Neural cell (in vitro differentiated cells): Measurements from ENCODE around the gene MED8. TPM values are rescaled to one million over a fixed set of nuclear protein-coding genes. Genes with fewer than 3 reads are reported as not detected.

Experiments used
- H2AFZ ChIP-seq: fragments of 200-600, 300-800 bp; sonication (generic), shearing (Covaris generic); 2 replicates; pipeline ENCODE4 v1.6.0; 2014; ENCODE audit warnings: low read depth, mild to moderate bottlenecking, antibody characterized with exemption, low read length, moderate library complexity
- H3F3A ChIP-seq: fragments of 200-600 bp; shearing (Covaris generic); 2 replicates; pipeline ENCODE4 v1.6.1; 2016; ENCODE audit warnings: mild to moderate bottlenecking, moderate library complexity, mixed read lengths, antibody characterized with exemption, low read length; ENCODE audit not compliant: insufficient read depth, poor library complexity, severe bottlenecking
- H3K27ac ChIP-seq: fragments of 200-600, 300-800 bp; sonication (generic), shearing (Covaris generic); 2 replicates; pipeline ENCODE4 v1.5.1; 2014; ENCODE audit warnings: mild to moderate bottlenecking, low read length, moderate library complexity
- H3K27me3 ChIP-seq: fragments of 300-800, 200-600 bp; sonication (generic), shearing (Covaris generic); 2 replicates; pipeline ENCODE4 v1.6.0; 2014; ENCODE audit warnings: mild to moderate bottlenecking, low read depth, low read length, moderate library complexity; ENCODE audit not compliant: insufficient read depth
- H3K36me3 ChIP-seq: fragments of 300-800, 200-600 bp; sonication (generic), shearing (Covaris generic); 2 replicates; pipeline ENCODE4 v1.5.1; 2014; ENCODE audit warnings: mild to moderate bottlenecking, antibody characterized with exemption, low read length, moderate library complexity; ENCODE audit not compliant: insufficient read depth
- H3K4me2 ChIP-seq: fragments of 300-800, 200-600 bp; sonication (generic), shearing (Covaris generic); 2 replicates; pipeline ENCODE4 v1.6.0; 2014; ENCODE audit warnings: mild to moderate bottlenecking, low read length
- H3K4me3 ChIP-seq: fragments of 300-800, 200-600 bp; sonication (generic), shearing (Covaris generic); 2 replicates; pipeline ENCODE4 v1.5.1; 2014; ENCODE audit warnings: mild to moderate bottlenecking, low read length, moderate library complexity
- H3K79me2 ChIP-seq: fragments of 200-600 bp; shearing (Covaris generic); replicated peaks from 2 replicates; pipeline ENCODE4 v1.6.0; 2014; ENCODE audit warnings: mild to moderate bottlenecking, low read length, moderate library complexity; ENCODE audit not compliant: insufficient read depth
- H3K9ac ChIP-seq: fragments of 300-800, 200-600 bp; sonication (generic), shearing (Covaris generic); 2 replicates; pipeline ENCODE4 v1.6.1; 2016; ENCODE audit warnings: mild to moderate bottlenecking, low read length, mixed read lengths
- H3K9me2 ChIP-seq: fragments of 200-600 bp; shearing (Covaris generic); 2 replicates; pipeline ENCODE4 v1.6.1; 2016; ENCODE audit warnings: mild to moderate bottlenecking, low read length, mixed read lengths; ENCODE audit not compliant: insufficient read depth
- H3K9me3 ChIP-seq: fragments of 200-600, 300-800 bp; sonication (generic), shearing (Covaris generic); 2 replicates; pipeline ENCODE4 v1.6.1; 2016; ENCODE audit warnings: mild to moderate bottlenecking, mixed run types, low read length, moderate library complexity, mixed read lengths
- H4K20me1 ChIP-seq: fragments of 200-600 bp; shearing (Covaris generic); 2 replicates; pipeline ENCODE4 v1.6.1; 2016; ENCODE audit warnings: mild to moderate bottlenecking, mixed run types; ENCODE audit not compliant: insufficient read depth
- EP300 ChIP-seq: fragments of 450-650 bp; conservative IDR thresholded peaks from 2 replicates; pipeline ENCODE4 v1.6.1; 2014; ENCODE audit warnings: antibody characterized with exemption, mild to moderate bottlenecking, moderate library complexity; ENCODE audit not compliant: poor library complexity, severe bottlenecking
- EZH2 ChIP-seq: fragments of 200-600, 300-800 bp; shearing (Covaris generic), sonication (generic); IDR thresholded peaks from 2 replicates; pipeline ENCODE4 v1.6.1; 2014; ENCODE audit warnings: antibody characterized with exemption, low read length, borderline replicate concordance, mild to moderate bottlenecking; ENCODE audit not compliant: insufficient read depth, poor library complexity, severe bottlenecking
- MXI1 ChIP-seq: fragments of 450-650 bp; conservative IDR thresholded peaks from 2 replicates; pipeline ENCODE4 v1.6.1; 2014; ENCODE audit warnings: antibody characterized with exemption, mild to moderate bottlenecking; ENCODE audit not compliant: poor library complexity, severe bottlenecking
- POLR2AphosphoS5 ChIP-seq: IDR thresholded peaks from 2 replicates; pipeline ENCODE4 v1.6.1; 2012
- RAD21 ChIP-seq: fragments of 450-650 bp; conservative IDR thresholded peaks from 2 replicates; pipeline ENCODE4 v1.6.1; 2014; ENCODE audit warnings: antibody characterized with exemption, mild to moderate bottlenecking, moderate library complexity
- SMC3 ChIP-seq: fragments of 450-650 bp; conservative IDR thresholded peaks from 2 replicates; pipeline ENCODE4 v1.6.1; 2014; ENCODE audit warnings: antibody characterized with exemption, mild to moderate bottlenecking, moderate library complexity; ENCODE audit not compliant: poor library complexity
- TAF1 ChIP-seq: IDR thresholded peaks from 2 replicates; pipeline ENCODE4 v1.6.1; 2012; ENCODE audit warnings: low read depth
- polyA plus RNA-seq: library from polyadenylated mRNA; depleted of rRNA; stranded (reverse); fragments of >200 nt; gene quantifications from 2 replicates; pipeline ENCODE4 v1.2.3, GENCODE V29; 2014
- TF ChIP-seq, protein P1 (sequence below): IDR thresholded peaks from 2 replicates; pipeline ENCODE4 v1.6.1; 2012; ENCODE audit warnings: borderline replicate concordance
- TF ChIP-seq, protein P2 (sequence below): fragments of 450-650 bp; IDR thresholded peaks from 2 replicates; pipeline ENCODE4 v1.5.1; 2014; ENCODE audit warnings: antibody characterized with exemption, mild to moderate bottlenecking, moderate library complexity; ENCODE audit not compliant: poor library complexity, severe bottlenecking

Gene MED8
- polyA plus RNA-seq, 1 donor from 2014 or later, result 59.2 TPM

DNA sequence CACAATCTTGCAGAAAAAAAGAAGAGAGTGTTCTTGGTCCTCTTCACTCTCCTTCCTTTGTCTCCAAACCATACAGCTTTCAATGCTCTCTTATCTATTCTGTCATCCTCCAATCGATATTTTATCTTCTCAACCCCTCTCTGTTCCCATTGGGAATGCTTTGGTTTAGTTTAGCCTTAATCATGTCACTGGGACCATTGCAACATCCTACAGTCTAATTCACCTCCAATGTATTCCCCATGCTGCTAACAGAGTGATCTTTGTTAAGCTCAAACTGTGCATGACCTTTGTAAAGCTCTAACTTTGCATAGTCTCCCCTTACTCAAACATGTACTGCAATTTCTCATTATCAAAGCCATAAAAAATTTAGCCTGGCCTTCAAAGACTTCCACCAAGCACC lies 49.0 kb downstream of the MED8 start:
- no peak overlapping the region for H3K9ac ChIP-seq
- no peaks in the 10 kb centered on the region for H3F3A ChIP-seq
- no peaks in the 10 kb centered on the region for H3K9me3 ChIP-seq
- H3K27me3 ChIP-seq, result no peaks in the 10 kb centered on the region
- no peak overlapping the region for H3K27ac ChIP-seq
- TF ChIP-seq MXI1 (no peak), TAF1 (no peak)
- TF ChIP-seq, protein P1, sequence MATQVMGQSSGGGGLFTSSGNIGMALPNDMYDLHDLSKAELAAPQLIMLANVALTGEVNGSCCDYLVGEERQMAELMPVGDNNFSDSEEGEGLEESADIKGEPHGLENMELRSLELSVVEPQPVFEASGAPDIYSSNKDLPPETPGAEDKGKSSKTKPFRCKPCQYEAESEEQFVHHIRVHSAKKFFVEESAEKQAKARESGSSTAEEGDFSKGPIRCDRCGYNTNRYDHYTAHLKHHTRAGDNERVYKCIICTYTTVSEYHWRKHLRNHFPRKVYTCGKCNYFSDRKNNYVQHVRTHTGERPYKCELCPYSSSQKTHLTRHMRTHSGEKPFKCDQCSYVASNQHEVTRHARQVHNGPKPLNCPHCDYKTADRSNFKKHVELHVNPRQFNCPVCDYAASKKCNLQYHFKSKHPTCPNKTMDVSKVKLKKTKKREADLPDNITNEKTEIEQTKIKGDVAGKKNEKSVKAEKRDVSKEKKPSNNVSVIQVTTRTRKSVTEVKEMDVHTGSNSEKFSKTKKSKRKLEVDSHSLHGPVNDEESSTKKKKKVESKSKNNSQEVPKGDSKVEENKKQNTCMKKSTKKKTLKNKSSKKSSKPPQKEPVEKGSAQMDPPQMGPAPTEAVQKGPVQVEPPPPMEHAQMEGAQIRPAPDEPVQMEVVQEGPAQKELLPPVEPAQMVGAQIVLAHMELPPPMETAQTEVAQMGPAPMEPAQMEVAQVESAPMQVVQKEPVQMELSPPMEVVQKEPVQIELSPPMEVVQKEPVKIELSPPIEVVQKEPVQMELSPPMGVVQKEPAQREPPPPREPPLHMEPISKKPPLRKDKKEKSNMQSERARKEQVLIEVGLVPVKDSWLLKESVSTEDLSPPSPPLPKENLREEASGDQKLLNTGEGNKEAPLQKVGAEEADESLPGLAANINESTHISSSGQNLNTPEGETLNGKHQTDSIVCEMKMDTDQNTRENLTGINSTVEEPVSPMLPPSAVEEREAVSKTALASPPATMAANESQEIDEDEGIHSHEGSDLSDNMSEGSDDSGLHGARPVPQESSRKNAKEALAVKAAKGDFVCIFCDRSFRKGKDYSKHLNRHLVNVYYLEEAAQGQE, result no peak
- H3K79me2 ChIP-seq, result no peaks in the 10 kb centered on the region
- no peak overlapping the region for H3K4me2 ChIP-seq
- no peaks in the 10 kb centered on the region for H4K20me1 ChIP-seq
- H3K36me3 ChIP-seq, result no peaks in the 10 kb centered on the region
- H3K9me2 ChIP-seq, result no peaks in the 10 kb centered on the region
- no peak overlapping the region for H3K4me3 ChIP-seq
- no peak overlapping the region for H2AFZ ChIP-seq

- Histone ChIP-seq H3F3A (no peaks in the 10 kb centered on the region), H3K4me3 (no peak overlapping the region), H3K27me3 (no peaks in the 10 kb centered on the region), H3K4me2 (no peak overlapping the region), H3K27ac (no peak overlapping the region), H2AFZ (no peak overlapping the region), H3K9me3 (no peaks in the 10 kb centered on the region), H3K79me2 (no peaks in the 10 kb centered on the region), H3K9ac (no peak overlapping the region), H4K20me1 (no peaks in the 10 kb centered on the region), H3K9me2 (no peaks in the 10 kb centered on the region), H3K36me3 (no peaks in the 10 kb centered on the region)
- TF ChIP-seq EZH2 (no peak), RAD21 (no peak), TAF1 (no peak), POLR2AphosphoS5 (no peak), EP300 (no peak), MXI1 (no peak), SMC3 (no peak)
- TF ChIP-seq, protein P1, result no peak
- TF ChIP-seq, protein P2, sequence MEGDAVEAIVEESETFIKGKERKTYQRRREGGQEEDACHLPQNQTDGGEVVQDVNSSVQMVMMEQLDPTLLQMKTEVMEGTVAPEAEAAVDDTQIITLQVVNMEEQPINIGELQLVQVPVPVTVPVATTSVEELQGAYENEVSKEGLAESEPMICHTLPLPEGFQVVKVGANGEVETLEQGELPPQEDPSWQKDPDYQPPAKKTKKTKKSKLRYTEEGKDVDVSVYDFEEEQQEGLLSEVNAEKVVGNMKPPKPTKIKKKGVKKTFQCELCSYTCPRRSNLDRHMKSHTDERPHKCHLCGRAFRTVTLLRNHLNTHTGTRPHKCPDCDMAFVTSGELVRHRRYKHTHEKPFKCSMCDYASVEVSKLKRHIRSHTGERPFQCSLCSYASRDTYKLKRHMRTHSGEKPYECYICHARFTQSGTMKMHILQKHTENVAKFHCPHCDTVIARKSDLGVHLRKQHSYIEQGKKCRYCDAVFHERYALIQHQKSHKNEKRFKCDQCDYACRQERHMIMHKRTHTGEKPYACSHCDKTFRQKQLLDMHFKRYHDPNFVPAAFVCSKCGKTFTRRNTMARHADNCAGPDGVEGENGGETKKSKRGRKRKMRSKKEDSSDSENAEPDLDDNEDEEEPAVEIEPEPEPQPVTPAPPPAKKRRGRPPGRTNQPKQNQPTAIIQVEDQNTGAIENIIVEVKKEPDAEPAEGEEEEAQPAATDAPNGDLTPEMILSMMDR, result no peak
Measured at GRCh38 chr1:43339584-43340232, 49.9 kb downstream of the MED8 start.
